NCI-H2196 treated with DMSO at 0.1 percent for 48 hours (cell line): ENCODE measurements around the gene DYNC1LI2.
A peak's percentile ranks its signal among the peaks of the same experiment; 100 is the strongest.

Source experiments
- DNase-seq: peaks from one replicate; lab custom pipeline; 2025; ENCODE audit not compliant: unreplicated experiment; lab: John Stamatoyannopoulos, UW

DYNC1LI2 gene

GRCh38 chr16:66740533-66740932 is 10.9 kb downstream of the DYNC1LI2 start:
- DNase-seq, result no peak

GRCh38 chr16:66740010-66740409 is 11.4 kb downstream of the DYNC1LI2 start:
- DNase-seq, result no peak

GRCh38 chr16:66735891-66736290 is 15.5 kb downstream of the DYNC1LI2 start:
- no peak for DNase-seq

- no peak for DNase-seq
These were observed 20.3 kb downstream of the DYNC1LI2 start for GRCh38 chr16:66731101-66731500.

GRCh38 chr16:66728804-66729203 is 22.6 kb downstream of the DYNC1LI2 start:
- DNase-seq, result no peak

GRCh38 chr16:66728117-66728787 is 23.2 kb downstream of the DYNC1LI2 start:
- DNase-seq, result peak; percentile 44

- no peak for DNase-seq
These were observed 30.6 kb downstream of the DYNC1LI2 start for GRCh38 chr16:66720766-66721165.

- DNase-seq, result no peak
These were observed 32.2 kb downstream of the DYNC1LI2 start for GRCh38 chr16:66719246-66719645.

- no peak for DNase-seq
These were observed 33.6 kb downstream of the DYNC1LI2 start for GRCh38 chr16:66717776-66718175.

GRCh38 chr16:66717112-66717675 is 34.2 kb downstream of the DYNC1LI2 start:
- no peak for DNase-seq

- no peak for DNase-seq
These were observed 36.6 kb downstream of the DYNC1LI2 start for GRCh38 chr16:66714654-66715307.

GRCh38 chr16:66714062-66714461 is 37.3 kb downstream of the DYNC1LI2 start:
- DNase-seq, result no peak

GRCh38 chr16:66713076-66713475 is 38.3 kb downstream of the DYNC1LI2 start:
- DNase-seq, result no peak

GRCh38 chr16:66712512-66712911 is 38.9 kb downstream of the DYNC1LI2 start:
- DNase-seq, result no peak

GRCh38 chr16:66711581-66711980 is 39.8 kb downstream of the DYNC1LI2 start:
- DNase-seq, result no peak

GRCh38 chr16:66706506-66706880 is 44.9 kb downstream of the DYNC1LI2 start:
- DNase-seq, result no peak

- DNase-seq, result no peak
These were observed 45.5 kb downstream of the DYNC1LI2 start for GRCh38 chr16:66705790-66706505.

GRCh38 chr16:66703406-66704215 is 47.8 kb downstream of the DYNC1LI2 start:
- no peak for DNase-seq

- DNase-seq, result no peak
These were observed 49.9 kb downstream of the DYNC1LI2 start for GRCh38 chr16:66701516-66701915.

GRCh38 chr16:66701026-66701425 is 50.4 kb downstream of the DYNC1LI2 start:
- DNase-seq, result no peak

- DNase-seq, result no peak
These were observed 51.5 kb downstream of the DYNC1LI2 start for GRCh38 chr16:66699898-66700297.
